Gastrocnemius medialis (tissue), 4 donors: ENCODE measurements around the gene RBMS3. TPM values are rescaled to one million over a fixed set of nuclear protein-coding genes. Genes with fewer than 3 reads are reported as not detected.

Experiments used
- ATAC-seq, 2 donors: fragments of 150-250 bp; one replicate each; pipeline ENCODE4 v1.9.1; 2016
- DNase-seq, 2 donors: peaks; one replicate each; pipeline ENCODE4 v3.0.0-alpha.2; 2019
- H3K27ac ChIP-seq, 4 donors: fragments of 200-600 bp; sonication (generic); 1 replicate in 1 of 4; 2 replicates in 3 of 4; pipeline ENCODE4 v1.5.1; 2016 to 2018; ENCODE audit warnings: mild to moderate bottlenecking in 2 of 4, moderate library complexity in 1 of 4
- H3K27me3 ChIP-seq, 3 donors: fragments of 200-600 bp; sonication (generic) in 2 of 3; 1 replicate in 1 of 3; 2 replicates in 2 of 3; pipeline versions ENCODE4 v1.5.1 to v1.6.0; 2016 to 2019; ENCODE audit warnings: mild to moderate bottlenecking in 1 of 3, moderate library complexity in 1 of 3
- H3K36me3 ChIP-seq, 2 donors: fragments of 200-600 bp; sonication (generic) in 1 of 2; one replicate each; pipeline ENCODE4 v1.5.1; 2017 to 2018
- H3K4me1 ChIP-seq, 2 donors: fragments of 200-600 bp; sonication (generic) in 1 of 2; one replicate each; pipeline ENCODE4 v1.5.1; 2016 to 2017; ENCODE audit warnings: mild to moderate bottlenecking in 2 of 2
- H3K4me3 ChIP-seq, 4 donors: fragments of 200-600 bp; sonication (generic) in 3 of 4; 1 replicate in 1 of 4; 2 replicates in 3 of 4; pipeline ENCODE4 v1.5.1; 2016 to 2019; ENCODE audit warnings: mild to moderate bottlenecking in 2 of 4
- H3K9me3 ChIP-seq, 3 donors: fragments of 200-600 bp; sonication (generic) in 2 of 3; 1 replicate in 1 of 3; 2 replicates in 2 of 3; pipeline ENCODE4 v1.5.1; 2016 to 2019
- POLR2A ChIP-seq, 2 donors: fragments of 450-650 bp; IDR thresholded peaks; one replicate each; pipeline ENCODE4 v1.6.1; 2017; ENCODE audit warnings: antibody characterized with exemption in 2 of 2, mild to moderate bottlenecking in 2 of 2, moderate library complexity in 2 of 2
- in situ Hi-C, 4 donors: fragments of 200-750 bp; cut with MboI; loops; one replicate each; pipeline versions ENCODE4 v1.15.0 to v1.8.0; 2017; ENCODE audit warnings: low sequenced_read_pairs in 4 of 4
- intact Hi-C: fragments of 100-400 bp; cut with DNase I; formaldehyde crosslinking; loops from one replicate; pipeline ENCODE4 v1.15.1; 2023; ENCODE audit warnings: low total_unique reads
- total RNA-seq, 4 donors: library from RNA; depleted of rRNA; stranded (reverse); fragments of >200 nt; gene quantifications; one replicate each; pipeline versions ENCODE4 v1.1.0 to v1.2.3, GENCODE V29; 2016
- TF ChIP-seq, protein P1 (sequence below), 5 experiments: fragments of 450-650 bp in 3 of 5; fragments of 200-600 bp in 2 of 5; sonication (generic) in 2 of 5; IDR thresholded peaks in 4 of 5; conservative IDR thresholded peaks in 1 of 5; 1 replicate in 4 of 5; 2 replicates in 1 of 5; pipeline ENCODE4 v1.5.1; 2016 to 2019; ENCODE audit warnings: antibody characterized with exemption in 5 of 5, mild to moderate bottlenecking in 3 of 5, moderate library complexity in 3 of 5

The RBMS3 gene
- total RNA-seq, 4 donors from 2014 or later: 16.1 to 38.8 (median 22.7) TPM

DNA sequence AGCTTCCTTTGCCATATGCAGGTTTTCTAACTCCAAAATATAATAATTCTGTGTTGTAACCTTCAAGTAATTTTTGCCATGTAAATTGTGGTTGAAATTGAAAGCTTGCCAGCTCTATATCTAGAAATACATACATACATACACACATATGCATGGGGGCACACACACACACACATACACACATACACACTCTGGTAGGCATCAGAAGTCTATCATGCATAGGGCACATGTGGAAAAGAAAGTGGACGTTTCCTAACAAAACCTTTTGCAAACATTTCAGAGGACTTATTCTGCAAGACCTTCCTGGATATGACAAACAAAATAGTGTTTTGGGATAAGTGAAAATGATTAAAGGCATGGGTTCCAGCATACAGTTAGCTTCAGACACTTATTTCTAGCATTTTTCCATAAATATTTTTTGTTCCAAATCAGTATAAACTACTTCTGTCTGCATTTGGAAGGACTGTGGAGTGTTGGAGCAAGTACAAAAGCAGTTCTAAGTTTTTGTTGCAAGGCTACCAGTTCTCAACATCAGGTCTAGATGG, 578.9 kb downstream of the RBMS3 start:
- no peak overlapping the region for H3K27ac ChIP-seq
- TF ChIP-seq, protein P1, sequence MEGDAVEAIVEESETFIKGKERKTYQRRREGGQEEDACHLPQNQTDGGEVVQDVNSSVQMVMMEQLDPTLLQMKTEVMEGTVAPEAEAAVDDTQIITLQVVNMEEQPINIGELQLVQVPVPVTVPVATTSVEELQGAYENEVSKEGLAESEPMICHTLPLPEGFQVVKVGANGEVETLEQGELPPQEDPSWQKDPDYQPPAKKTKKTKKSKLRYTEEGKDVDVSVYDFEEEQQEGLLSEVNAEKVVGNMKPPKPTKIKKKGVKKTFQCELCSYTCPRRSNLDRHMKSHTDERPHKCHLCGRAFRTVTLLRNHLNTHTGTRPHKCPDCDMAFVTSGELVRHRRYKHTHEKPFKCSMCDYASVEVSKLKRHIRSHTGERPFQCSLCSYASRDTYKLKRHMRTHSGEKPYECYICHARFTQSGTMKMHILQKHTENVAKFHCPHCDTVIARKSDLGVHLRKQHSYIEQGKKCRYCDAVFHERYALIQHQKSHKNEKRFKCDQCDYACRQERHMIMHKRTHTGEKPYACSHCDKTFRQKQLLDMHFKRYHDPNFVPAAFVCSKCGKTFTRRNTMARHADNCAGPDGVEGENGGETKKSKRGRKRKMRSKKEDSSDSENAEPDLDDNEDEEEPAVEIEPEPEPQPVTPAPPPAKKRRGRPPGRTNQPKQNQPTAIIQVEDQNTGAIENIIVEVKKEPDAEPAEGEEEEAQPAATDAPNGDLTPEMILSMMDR (IDR thresholded peaks at IDR 0.05 in 4 of 5, conservative IDR thresholded peaks at IDR 0.05 in 1 of 5): no peak
- TF ChIP-seq POLR2A (IDR thresholded peaks at IDR 0.05): no peak
- DNase-seq (no peak), ATAC-seq (no peak)
- no peaks in the 10 kb centered on the region for H3K36me3 ChIP-seq
- H3K4me3 ChIP-seq: no peak overlapping the region
- peaks cover 0 to 4% of the 10 kb centered on the region in 2 donors for H3K4me1 ChIP-seq
- H3K27me3 ChIP-seq: no peaks in the 10 kb centered on the region
- intact Hi-C loops: no loop called here
- in situ Hi-C loops: no loop called here
- H3K9me3 ChIP-seq: no peaks in the 10 kb centered on the region

DNA sequence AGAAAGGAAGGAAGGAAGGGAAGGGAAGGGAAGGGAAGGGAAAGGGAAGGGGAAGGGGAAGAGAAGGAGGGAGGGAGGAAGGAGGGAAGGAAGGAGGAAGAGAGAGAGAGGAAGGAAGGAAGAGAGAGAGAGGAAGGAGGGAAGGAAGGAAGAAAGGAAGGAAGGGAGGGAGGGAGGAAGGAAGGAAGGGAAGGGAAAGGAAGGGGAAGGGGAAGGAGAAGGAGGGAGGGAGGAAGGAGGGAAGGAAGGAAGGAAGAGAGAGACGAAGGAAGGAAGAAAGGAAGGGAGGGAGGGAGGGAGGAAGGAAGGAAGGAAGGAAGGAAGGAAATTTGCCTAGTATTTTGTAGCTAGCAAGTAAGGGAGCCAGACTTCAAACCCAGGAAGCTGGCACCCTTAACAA, 583.9 kb downstream of the RBMS3 start:
- DNase-seq (no peak), ATAC-seq (no peak)
- no peaks in the 10 kb centered on the region for H3K9me3 ChIP-seq
- H3K27ac ChIP-seq: no peak overlapping the region
- no peak overlapping the region for H3K4me3 ChIP-seq
- intact Hi-C loops: no loop called here
- H3K36me3 ChIP-seq: no peaks in the 10 kb centered on the region
- in situ Hi-C loops: no loop called here
- TF ChIP-seq, protein P1 (IDR thresholded peaks at IDR 0.05 in 4 of 5, conservative IDR thresholded peaks at IDR 0.05 in 1 of 5): no peak
- H3K4me1 ChIP-seq: no peaks in the 10 kb centered on the region
- H3K27me3 ChIP-seq: no peaks in the 10 kb centered on the region

DNA sequence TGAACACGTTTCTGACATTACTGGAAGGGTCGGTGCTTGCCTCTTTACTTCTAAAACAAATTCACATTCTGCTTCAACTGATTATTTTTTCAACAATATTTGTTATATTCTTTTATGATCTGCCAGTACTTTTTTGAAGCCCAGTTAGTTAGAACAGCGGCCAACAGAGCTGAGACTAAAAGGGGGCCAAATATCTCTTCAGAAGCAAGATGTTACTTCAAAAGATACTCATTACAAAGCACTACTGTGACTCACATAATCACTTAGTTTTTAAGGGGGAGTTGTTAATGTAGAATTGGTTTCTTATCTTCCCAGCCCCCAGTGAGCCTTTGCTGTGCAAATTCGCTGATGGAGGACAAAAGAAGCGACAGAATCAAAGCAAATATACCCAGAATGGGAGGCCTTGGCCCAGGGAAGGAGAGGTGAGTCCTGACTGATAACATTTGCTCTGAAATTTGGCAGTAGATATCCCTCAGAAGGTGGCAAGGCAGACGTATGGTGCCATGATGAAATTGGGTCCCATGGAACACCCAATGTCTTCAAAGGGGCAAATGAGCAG, 587.8 kb downstream of the RBMS3 start:
- Histone ChIP-seq H3K4me3 (no peak overlapping the region), H3K4me1 (no peaks in the 10 kb centered on the region), H3K27me3 (no peaks in the 10 kb centered on the region), H3K9me3 (no peaks in the 10 kb centered on the region), H3K36me3 (no peaks in the 10 kb centered on the region), H3K27ac (no peak overlapping the region)
- in situ Hi-C loops (no loop called here), intact Hi-C loops (no loop called here)
- no peak for DNase-seq
- TF ChIP-seq, protein P1 (IDR thresholded peaks at IDR 0.05 in 4 of 5, conservative IDR thresholded peaks at IDR 0.05 in 1 of 5): no peak
- no peak for TF ChIP-seq POLR2A (IDR thresholded peaks at IDR 0.05)
- ATAC-seq: no peak

DNA sequence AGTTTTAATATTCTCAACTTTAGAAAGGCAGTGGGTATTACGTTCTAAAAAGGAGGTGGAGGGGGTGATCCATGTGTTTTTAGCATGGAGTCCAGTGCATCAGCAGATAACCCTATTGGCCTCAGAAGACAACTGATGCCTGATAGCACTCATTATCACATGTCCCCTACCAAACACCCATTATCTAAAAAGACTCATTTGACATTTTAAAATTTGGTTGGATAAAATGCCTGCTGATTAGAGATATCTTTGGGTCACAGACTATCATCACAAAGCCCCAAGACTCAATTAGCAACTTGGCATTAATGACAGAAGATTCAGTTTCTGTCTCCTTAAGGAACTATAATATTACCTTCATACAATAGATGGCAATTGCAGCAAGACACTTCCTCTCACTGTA, 589.3 kb downstream of the RBMS3 start:
- H3K4me1 ChIP-seq: no peaks in the 10 kb centered on the region
- H3K9me3 ChIP-seq: no peaks in the 10 kb centered on the region
- intact Hi-C loops (no loop called here), in situ Hi-C loops (no loop called here)
- H3K36me3 ChIP-seq: no peaks in the 10 kb centered on the region
- no peaks in the 10 kb centered on the region for H3K27me3 ChIP-seq
- ATAC-seq (no peak), DNase-seq (no peak)
- no peak overlapping the region for H3K27ac ChIP-seq
- TF ChIP-seq, protein P1 (IDR thresholded peaks at IDR 0.05 in 4 of 5, conservative IDR thresholded peaks at IDR 0.05 in 1 of 5): no peak
- no peak for TF ChIP-seq POLR2A (IDR thresholded peaks at IDR 0.05)
- no peak overlapping the region for H3K4me3 ChIP-seq

DNA sequence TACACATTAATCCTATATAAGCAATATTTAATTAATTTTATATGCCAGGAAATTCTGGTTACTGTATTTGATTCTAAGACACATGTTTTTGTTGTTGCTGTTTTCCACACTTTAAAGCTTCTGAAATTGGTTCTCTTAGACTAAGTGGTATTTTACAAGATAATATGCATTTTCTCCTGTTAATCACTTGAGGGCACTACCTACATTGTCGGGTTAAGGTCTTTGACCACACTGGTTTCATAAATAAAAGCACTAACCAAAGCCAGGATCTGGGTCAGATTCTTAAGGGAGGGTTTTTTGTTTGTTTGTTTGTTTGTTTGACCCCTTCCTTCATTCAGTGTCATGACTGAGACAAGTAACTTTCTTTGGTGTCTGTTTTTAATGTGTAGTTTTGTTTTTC, 590.2 kb downstream of the RBMS3 start:
- ATAC-seq (no peak), DNase-seq (no peak)
- intact Hi-C loops: no loop called here
- Histone ChIP-seq H3K27ac (no peak overlapping the region), H3K9me3 (no peaks in the 10 kb centered on the region), H3K27me3 (no peaks in the 10 kb centered on the region), H3K4me3 (no peak overlapping the region), H3K4me1 (no peaks in the 10 kb centered on the region), H3K36me3 (no peaks in the 10 kb centered on the region)
- in situ Hi-C loops: no loop called here
- TF ChIP-seq, protein P1 (IDR thresholded peaks at IDR 0.05 in 4 of 5, conservative IDR thresholded peaks at IDR 0.05 in 1 of 5): no peak
- no peak for TF ChIP-seq POLR2A (IDR thresholded peaks at IDR 0.05)
